ENCODE results near the gene AGBL4.

AGBL4 gene

DNA sequence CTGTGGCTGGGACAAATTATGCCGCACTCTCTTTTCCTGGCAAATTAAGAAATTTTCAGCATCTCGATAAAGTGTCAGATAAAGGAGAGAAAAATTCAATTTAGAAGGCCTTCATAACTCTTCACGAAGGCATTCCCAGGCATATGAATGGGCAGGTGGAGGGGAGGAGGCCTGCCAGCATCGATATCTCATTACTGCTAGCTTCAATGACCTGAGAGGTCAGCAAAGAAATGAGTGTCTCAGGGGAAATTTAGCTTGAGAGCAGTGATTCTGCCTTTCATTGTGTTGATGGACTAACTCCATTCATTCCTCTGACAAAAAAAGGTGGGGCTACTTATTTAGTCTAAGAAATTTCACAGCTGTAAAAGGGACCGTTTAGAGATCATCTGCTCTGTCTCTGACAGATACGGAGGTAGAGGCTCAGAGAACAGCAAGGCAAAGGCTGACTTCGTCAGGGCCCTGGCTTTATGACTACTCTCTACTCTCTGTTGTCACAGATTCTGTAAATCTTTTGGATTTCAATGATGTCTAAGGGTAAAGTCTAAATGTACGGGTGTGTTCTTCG lies 1035.0 kb downstream of the AGBL4 start:
- no peak for TF ChIP-seq TAF1 (IDR thresholded peaks at IDR 0.05; ENCODE audit: borderline replicate concordance, insufficient read depth, low read length)
- TF ChIP-seq, protein P1, sequence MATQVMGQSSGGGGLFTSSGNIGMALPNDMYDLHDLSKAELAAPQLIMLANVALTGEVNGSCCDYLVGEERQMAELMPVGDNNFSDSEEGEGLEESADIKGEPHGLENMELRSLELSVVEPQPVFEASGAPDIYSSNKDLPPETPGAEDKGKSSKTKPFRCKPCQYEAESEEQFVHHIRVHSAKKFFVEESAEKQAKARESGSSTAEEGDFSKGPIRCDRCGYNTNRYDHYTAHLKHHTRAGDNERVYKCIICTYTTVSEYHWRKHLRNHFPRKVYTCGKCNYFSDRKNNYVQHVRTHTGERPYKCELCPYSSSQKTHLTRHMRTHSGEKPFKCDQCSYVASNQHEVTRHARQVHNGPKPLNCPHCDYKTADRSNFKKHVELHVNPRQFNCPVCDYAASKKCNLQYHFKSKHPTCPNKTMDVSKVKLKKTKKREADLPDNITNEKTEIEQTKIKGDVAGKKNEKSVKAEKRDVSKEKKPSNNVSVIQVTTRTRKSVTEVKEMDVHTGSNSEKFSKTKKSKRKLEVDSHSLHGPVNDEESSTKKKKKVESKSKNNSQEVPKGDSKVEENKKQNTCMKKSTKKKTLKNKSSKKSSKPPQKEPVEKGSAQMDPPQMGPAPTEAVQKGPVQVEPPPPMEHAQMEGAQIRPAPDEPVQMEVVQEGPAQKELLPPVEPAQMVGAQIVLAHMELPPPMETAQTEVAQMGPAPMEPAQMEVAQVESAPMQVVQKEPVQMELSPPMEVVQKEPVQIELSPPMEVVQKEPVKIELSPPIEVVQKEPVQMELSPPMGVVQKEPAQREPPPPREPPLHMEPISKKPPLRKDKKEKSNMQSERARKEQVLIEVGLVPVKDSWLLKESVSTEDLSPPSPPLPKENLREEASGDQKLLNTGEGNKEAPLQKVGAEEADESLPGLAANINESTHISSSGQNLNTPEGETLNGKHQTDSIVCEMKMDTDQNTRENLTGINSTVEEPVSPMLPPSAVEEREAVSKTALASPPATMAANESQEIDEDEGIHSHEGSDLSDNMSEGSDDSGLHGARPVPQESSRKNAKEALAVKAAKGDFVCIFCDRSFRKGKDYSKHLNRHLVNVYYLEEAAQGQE (IDR thresholded peaks at IDR 0.05; ENCODE audit: insufficient read depth in 1 of 2, low read depth in 2 of 2, low read length in 2 of 2) = no peak
- TF ChIP-seq SIN3A (IDR thresholded peaks at IDR 0.05; ENCODE audit: borderline replicate concordance, insufficient read depth, low read length) = no peak
- TF ChIP-seq FOXP2 (optimal IDR thresholded peaks at IDR 0.05; ENCODE audit: borderline replicate concordance, extremely low read depth, extremely low read length, insufficient read depth) = no peak
- no peak for TF ChIP-seq POLR2AphosphoS5 (IDR thresholded peaks at IDR 0.05; ENCODE audit: low read depth, low read length)

DNA sequence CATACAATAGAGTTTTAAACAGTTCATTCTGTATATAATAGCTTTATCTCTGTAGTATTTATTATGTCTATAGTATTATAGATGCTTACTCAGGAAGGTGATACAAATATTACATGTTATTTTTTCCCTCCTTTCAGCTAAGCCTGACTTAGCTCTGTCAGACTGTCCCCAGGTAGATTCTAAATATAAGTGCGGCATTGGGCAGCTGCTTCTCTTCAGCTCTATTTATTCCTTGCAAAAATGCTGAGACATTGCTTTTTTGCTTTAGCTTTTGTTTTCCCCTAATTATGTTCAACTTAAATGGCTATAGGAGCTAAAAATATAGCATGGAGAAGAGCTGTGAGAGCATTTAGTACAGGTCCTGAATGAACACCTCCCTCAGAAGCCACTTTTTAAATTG lies 1043.8 kb downstream of the AGBL4 start:
- TF ChIP-seq SIN3A (IDR thresholded peaks at IDR 0.05; ENCODE audit: borderline replicate concordance, insufficient read depth, low read length) (no peak), POLR2AphosphoS5 (IDR thresholded peaks at IDR 0.05; ENCODE audit: low read depth, low read length) (no peak), TAF1 (IDR thresholded peaks at IDR 0.05; ENCODE audit: borderline replicate concordance, insufficient read depth, low read length) (no peak), FOXP2 (optimal IDR thresholded peaks at IDR 0.05; ENCODE audit: borderline replicate concordance, extremely low read depth, extremely low read length, insufficient read depth) (no peak)
- TF ChIP-seq, protein P1 (IDR thresholded peaks at IDR 0.05; ENCODE audit: insufficient read depth in 1 of 2, low read depth in 2 of 2, low read length in 2 of 2) = no peak

DNA sequence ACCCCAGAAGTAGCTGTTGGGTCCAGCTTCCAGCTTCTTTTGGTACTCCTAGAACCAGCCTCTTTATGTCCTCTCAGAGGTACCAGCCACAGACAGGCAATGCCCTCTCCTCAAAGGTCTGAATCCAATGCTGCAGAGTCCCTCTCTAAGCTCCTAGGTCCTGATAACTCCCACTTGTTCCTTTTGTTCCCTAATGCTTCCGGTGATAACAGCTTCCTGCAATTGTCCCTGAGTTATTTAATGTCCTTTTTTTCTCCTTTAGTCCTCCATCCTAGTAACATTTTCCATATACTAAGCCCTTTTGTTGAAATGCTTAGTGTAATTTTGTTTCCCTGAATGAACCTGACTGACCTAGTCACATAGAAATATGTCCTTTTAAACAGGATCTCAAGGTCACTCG lies 1045.3 kb downstream of the AGBL4 start:
- TF ChIP-seq FOXP2 (optimal IDR thresholded peaks at IDR 0.05; ENCODE audit: borderline replicate concordance, extremely low read depth, extremely low read length, insufficient read depth) (no peak), POLR2AphosphoS5 (IDR thresholded peaks at IDR 0.05; ENCODE audit: low read depth, low read length) (no peak), SIN3A (IDR thresholded peaks at IDR 0.05; ENCODE audit: borderline replicate concordance, insufficient read depth, low read length) (no peak), TAF1 (IDR thresholded peaks at IDR 0.05; ENCODE audit: borderline replicate concordance, insufficient read depth, low read length) (no peak)
- TF ChIP-seq, protein P1 (IDR thresholded peaks at IDR 0.05; ENCODE audit: insufficient read depth in 1 of 2, low read depth in 2 of 2, low read length in 2 of 2) = no peak

DNA sequence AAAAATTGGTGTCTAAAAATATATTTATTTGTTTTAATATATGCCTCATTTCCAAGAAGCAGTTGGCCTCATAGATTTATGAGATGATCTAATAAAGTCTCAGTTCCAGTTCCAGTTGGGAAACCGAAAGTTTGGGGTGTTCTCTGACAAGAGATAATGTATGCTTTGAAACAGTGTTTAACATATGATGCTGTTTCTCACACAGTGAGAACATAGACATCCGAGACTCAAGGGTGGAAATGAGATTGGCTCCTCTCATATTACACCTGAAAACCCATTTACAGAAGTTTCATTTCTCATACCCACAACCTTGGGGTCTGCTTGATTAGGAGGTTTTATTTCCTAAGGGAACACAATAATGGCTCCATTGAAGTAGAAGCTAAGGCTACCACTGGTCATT lies 1046.5 kb downstream of the AGBL4 start:
- TF ChIP-seq POLR2AphosphoS5 (IDR thresholded peaks at IDR 0.05; ENCODE audit: low read depth, low read length) = no peak

DNA sequence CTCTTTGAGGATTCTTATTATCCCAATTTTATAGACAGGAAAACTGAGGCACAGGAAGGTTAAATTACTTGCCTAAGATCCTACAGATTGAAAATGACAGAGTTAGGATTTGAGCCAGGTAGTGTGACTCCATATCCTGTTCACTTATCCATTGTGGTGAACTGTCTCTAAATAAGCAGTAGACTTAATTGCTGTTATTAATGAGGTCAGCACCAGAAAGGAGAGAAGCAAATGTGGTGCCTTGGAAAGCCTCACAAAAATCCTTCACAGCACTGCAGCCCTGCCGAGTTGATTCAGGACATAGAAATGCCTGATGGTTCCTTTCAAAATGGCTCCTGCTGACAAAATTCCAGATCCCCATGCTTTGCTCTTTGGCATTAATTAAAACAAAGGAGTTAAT lies 1053.8 kb downstream of the AGBL4 start:
- TF ChIP-seq POLR2AphosphoS5 (IDR thresholded peaks at IDR 0.05; ENCODE audit: low read depth, low read length) = no peak
- TF ChIP-seq FOXP2 (optimal IDR thresholded peaks at IDR 0.05; ENCODE audit: borderline replicate concordance, extremely low read depth, extremely low read length, insufficient read depth) = no peak
- TF ChIP-seq TAF1 (IDR thresholded peaks at IDR 0.05; ENCODE audit: borderline replicate concordance, insufficient read depth, low read length) = no peak
- no peak for TF ChIP-seq SIN3A (IDR thresholded peaks at IDR 0.05; ENCODE audit: borderline replicate concordance, insufficient read depth, low read length)
- TF ChIP-seq, protein P1 (IDR thresholded peaks at IDR 0.05; ENCODE audit: insufficient read depth in 1 of 2, low read depth in 2 of 2, low read length in 2 of 2) = no peak
